ENCODE data around the gene TRIM13. TPM values are rescaled to one million over a fixed set of nuclear protein-coding genes. Genes with fewer than 3 reads are reported as not detected.

The TRIM13 gene
- total RNA-seq (2022; extraction: Qiagen RNA extraction; ENCODE audit: low read depth): 10.7 to 16.1 TPM (median 11.7 TPM) in 5 replicates

GRCh38 chr13:49996951-49997895, at the start of gene TRIM13:
TSS of gene TRIM13 (plus strand) at chr13:49997042. CDS start at chr13:50011941, 14,899 bp downstream.

GRCh38 chr13:50015258-50015657, 18.4 kb downstream of the TRIM13 start, which contains the start of gene KCNRG:
TSS of gene KCNRG (plus strand) at chr13:50015444. CDS start at chr13:50015494, 50 bp downstream.

Other genes with a start within 250 kb of the TRIM13 start
- gene KPNA3, start 204.4 kb upstream of the TRIM13 start, total RNA-seq (2022; extraction: Qiagen RNA extraction; ENCODE audit: low read depth): 23.9 to 28.0 TPM (median 25.0 TPM) in 5 replicates
- gene SPRYD7, start 60.7 kb upstream of the TRIM13 start, total RNA-seq (2022; extraction: Qiagen RNA extraction; ENCODE audit: low read depth): 7.7 to 9.9 TPM (median 8.1 TPM) in 5 replicates
- gene KCNRG, start 18.4 kb downstream of the TRIM13 start, total RNA-seq (2022; extraction: Qiagen RNA extraction; ENCODE audit: low read depth): 0.42 to 0.72 TPM (median 0.53 TPM) in 5 replicates